ENCODE results near the gene UBXN7. TPM values are rescaled to one million over a fixed set of nuclear protein-coding genes. Genes with fewer than 3 reads are reported as not detected.

The UBXN7 gene
- total and polyA plus RNA-seq, 2 of the 4 experiments (the other 2 are of a cell fraction), result 8.6 to 16.1 TPM

DNA sequence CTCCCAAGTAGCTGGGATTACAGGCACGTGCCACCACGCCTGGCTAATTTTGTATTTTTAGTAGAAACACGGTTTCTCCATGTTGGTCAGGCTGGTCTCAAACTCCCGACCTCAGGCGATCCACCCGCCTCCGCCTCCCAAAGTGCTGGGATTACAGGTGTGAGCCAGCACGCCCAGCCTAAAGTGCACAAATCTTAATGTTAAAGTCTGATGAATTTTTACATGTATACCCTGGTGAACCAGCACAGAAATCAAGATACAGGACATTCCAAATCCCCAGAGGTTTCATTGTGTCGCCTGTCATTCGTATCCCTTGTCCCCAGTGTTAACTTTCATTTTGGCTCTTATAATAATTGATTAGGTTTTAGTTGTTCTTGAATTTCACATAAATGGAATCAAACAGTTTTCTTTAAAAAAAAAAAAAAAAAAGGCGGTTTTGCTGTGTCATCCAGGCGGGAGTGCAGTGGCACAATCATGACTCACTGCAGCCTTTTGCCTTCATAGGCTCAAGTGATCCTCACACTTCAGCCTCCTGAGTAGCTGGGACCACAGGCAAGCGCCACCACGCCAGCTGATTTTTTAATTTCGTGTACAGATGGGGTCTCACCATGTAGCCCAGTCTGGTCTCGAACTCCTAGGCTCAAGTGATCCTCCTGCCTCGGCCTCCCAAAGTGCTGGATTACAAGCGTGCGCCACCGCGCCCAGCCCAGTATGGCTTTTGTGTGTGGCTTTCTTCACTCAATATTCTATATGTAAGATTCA lies 92.6 kb downstream of the UBXN7 start:
- H3K27me3 ChIP-seq (ENCODE audit: control insufficient read depth, insufficient read depth, low read length), result no peaks in the 10 kb centered on the region
- H2AFZ ChIP-seq (replicated peaks; ENCODE audit: low read length, poor library complexity), result peak overlapping the region; percentile 58
- 90% methylated on average over 2 of the region's 21 CpGs; no CpG with 5 or more reads in 1 of the 2 experiments for WGBS, 2 experiments (ENCODE audit: extremely low coverage in 2 of 2, insufficient read length in 1 of 2)
- TF ChIP-seq MAFK (IDR thresholded peaks at IDR 0.05; ENCODE audit: low read depth, low read length) (peak; percentile 46; the same call in 1 of the 2 replicates), NFE2L2 (IDR thresholded peaks at IDR 0.05; ENCODE audit: low read depth, low read length) (peak; percentile 91), CEBPB (IDR thresholded peaks at IDR 0.05; ENCODE audit: low read depth, low read length) (peak; percentile 39; the same call in 1 of the 2 replicates), FOS (IDR thresholded peaks at IDR 0.05; ENCODE audit: low read depth, low read length) (peak; percentile 40; the same call in 1 of the 2 replicates)
- TF ChIP-seq, protein P1, sequence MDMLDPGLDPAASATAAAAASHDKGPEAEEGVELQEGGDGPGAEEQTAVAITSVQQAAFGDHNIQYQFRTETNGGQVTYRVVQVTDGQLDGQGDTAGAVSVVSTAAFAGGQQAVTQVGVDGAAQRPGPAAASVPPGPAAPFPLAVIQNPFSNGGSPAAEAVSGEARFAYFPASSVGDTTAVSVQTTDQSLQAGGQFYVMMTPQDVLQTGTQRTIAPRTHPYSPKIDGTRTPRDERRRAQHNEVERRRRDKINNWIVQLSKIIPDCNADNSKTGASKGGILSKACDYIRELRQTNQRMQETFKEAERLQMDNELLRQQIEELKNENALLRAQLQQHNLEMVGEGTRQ (IDR thresholded peaks at IDR 0.05; ENCODE audit: low read depth, low read length), result no peak
- H3K4me1 ChIP-seq (ENCODE audit: control insufficient read depth, insufficient read depth, low read length), result no peaks in the 10 kb centered on the region
- CTCF ChIA-PET, result no interaction called here
- peak overlapping the region; percentile 32 for H4K91ac ChIP-seq (ENCODE audit: insufficient read depth, low read depth, low read length)
- H3K4ac ChIP-seq (ENCODE audit: low read depth, low read length), result peak overlapping the region; percentile 8; the same call in 1 of the 2 replicates
- peak overlapping the region; percentile 92 for H2BK20ac ChIP-seq (ENCODE audit: low read depth, low read length)
- H3K27ac ChIP-seq (ENCODE audit: insufficient read depth, low read length), result no peak overlapping the region
- dilution Hi-C loops (cut with HindIII; ENCODE audit: low sequenced_read_pairs, unreplicated experiment), result no loop called here
- H2BK5ac ChIP-seq (ENCODE audit: low read depth, low read length, poor library complexity, severe bottlenecking), result peak overlapping the region; percentile 74
- peak overlapping the region; percentile 82; the same call in 1 of the 2 replicates for H3K14ac ChIP-seq (replicated peaks; ENCODE audit: low read depth, low read length)
- peak overlapping the region in 1 of 2 experiments; percentile 75; a peak in 1 of 4 replicates for H4K8ac ChIP-seq (ENCODE audit: low read depth in 2 of 2, low read length in 2 of 2)
- no peak overlapping the region for H2AK9ac ChIP-seq (replicated peaks; ENCODE audit: low read depth, low read length, poor library complexity)
- ATAC-seq (ENCODE audit: low read depth) (0 out of 2 replicates have a peak, but pooled peaks have one; percentile 40), DNase-seq (peak; percentile 62)
- H3K36me3 ChIP-seq (ENCODE audit: control insufficient read depth, insufficient read depth, low read length), result no peaks in the 10 kb centered on the region
- no peak overlapping the region for H3K23ac ChIP-seq (ENCODE audit: low read depth, low read length)
- peak overlapping the region; percentile 92; the same call in 1 of the 3 replicates for H2BK15ac ChIP-seq (ENCODE audit: low read depth, low read length)
- peak overlapping the region; percentile 30; the same call in 1 of the 2 replicates for H3K56ac ChIP-seq (ENCODE audit: extremely low read depth, insufficient read depth, low read length)
- H3K9me1 ChIP-seq (ENCODE audit: insufficient read depth, low read length), result peaks cover 3% of the 10 kb centered on the region
- intact Hi-C loops (cut with micrococcal nuclease), result no loop called here
- H3K4me2 ChIP-seq (ENCODE audit: low read depth, low read length), result no peak overlapping the region
- BruUV-seq (replicated peaks), result no TSS peak
- H3K79me1 ChIP-seq (ENCODE audit: low read depth in 1 of 2, low read length in 2 of 2), result no peaks in the 10 kb centered on the region
- no peak overlapping the region for H3K4me3 ChIP-seq (ENCODE audit: insufficient read depth, low read depth, low read length)
- no peak overlapping the region for H4K5ac ChIP-seq (ENCODE audit: low read depth, low read length)
- H3K9ac ChIP-seq (ENCODE audit: low read depth, low read length), result no peak overlapping the region
- peak overlapping the region; percentile 86; the same call in 1 of the 2 replicates for H2BK120ac ChIP-seq (ENCODE audit: low read depth, low read length)
- H3K18ac ChIP-seq (ENCODE audit: low read depth, low read length), result no peak overlapping the region
- in situ Hi-C loops (cut with MboI; ENCODE audit: low sequenced_read_pairs), result no loop called here
- POLR2A ChIA-PET (ENCODE audit: unreplicated experiment), result no interaction called here
- H2AK5ac ChIP-seq (ENCODE audit: low read depth, low read length), result no peak overlapping the region; the same call in 1 of the 2 replicates
- no peaks in the 10 kb centered on the region for H3K9me3 ChIP-seq (ENCODE audit: control insufficient read depth, insufficient read depth, low read length)
- H4K20me1 ChIP-seq (ENCODE audit: insufficient read depth, low read length), result no peaks in the 10 kb centered on the region
